Right lobe of liver (tissue), 4 donors: Measurements from ENCODE around the gene PTPRT.

ENCODE experiments used
- POLR2A ChIP-seq: fragments of 450-650 bp; IDR thresholded peaks from one replicate; pipeline ENCODE4 v1.6.1; 2017; ENCODE audit warnings: antibody characterized with exemption, mild to moderate bottlenecking
- TF ChIP-seq, protein P1 (sequence below), 4 donors: fragments of 200-600 bp in 3 of 4; fragments of 450-650 bp in 1 of 4; IDR thresholded peaks; one replicate each; pipeline versions ENCODE4 v1.5.1 to v1.8.0; 2016 to 2022; ENCODE audit warnings: antibody characterized with exemption in 4 of 4, mild to moderate bottlenecking in 2 of 4
- donor health status: DM: no; HTN: no; CAD: no.
- donor health status: DM: no; HTN: no; CAD: no.
- donor health status: DM: no; HTN: yes; CAD: no.

- TF ChIP-seq, protein P1, sequence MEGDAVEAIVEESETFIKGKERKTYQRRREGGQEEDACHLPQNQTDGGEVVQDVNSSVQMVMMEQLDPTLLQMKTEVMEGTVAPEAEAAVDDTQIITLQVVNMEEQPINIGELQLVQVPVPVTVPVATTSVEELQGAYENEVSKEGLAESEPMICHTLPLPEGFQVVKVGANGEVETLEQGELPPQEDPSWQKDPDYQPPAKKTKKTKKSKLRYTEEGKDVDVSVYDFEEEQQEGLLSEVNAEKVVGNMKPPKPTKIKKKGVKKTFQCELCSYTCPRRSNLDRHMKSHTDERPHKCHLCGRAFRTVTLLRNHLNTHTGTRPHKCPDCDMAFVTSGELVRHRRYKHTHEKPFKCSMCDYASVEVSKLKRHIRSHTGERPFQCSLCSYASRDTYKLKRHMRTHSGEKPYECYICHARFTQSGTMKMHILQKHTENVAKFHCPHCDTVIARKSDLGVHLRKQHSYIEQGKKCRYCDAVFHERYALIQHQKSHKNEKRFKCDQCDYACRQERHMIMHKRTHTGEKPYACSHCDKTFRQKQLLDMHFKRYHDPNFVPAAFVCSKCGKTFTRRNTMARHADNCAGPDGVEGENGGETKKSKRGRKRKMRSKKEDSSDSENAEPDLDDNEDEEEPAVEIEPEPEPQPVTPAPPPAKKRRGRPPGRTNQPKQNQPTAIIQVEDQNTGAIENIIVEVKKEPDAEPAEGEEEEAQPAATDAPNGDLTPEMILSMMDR (IDR thresholded peaks at IDR 0.05), result no peak
- no peak for TF ChIP-seq POLR2A
Observed at GRCh38 chr20:43229696-43230095, 40.0 kb upstream of the PTPRT start.
